Heart left ventricle (tissue), 16 donors: ENCODE measurements around the gene C12orf75. TPM values are rescaled to one million over a fixed set of nuclear protein-coding genes. Genes with fewer than 3 reads are reported as not detected.
"Not testable (repeated sequence)": the region's sequence is repeated elsewhere in the genome, so short reads cannot be mapped to it uniquely, and the experiment has no call there.

Experiments used
- ATAC-seq, 4 donors: fragments of 200-7000 bp; cut with Tn5 transposase; one replicate each; pipeline ENCODE4 v1.9.1; 2020 to 2022; ENCODE audit warnings: moderate library complexity in 4 of 4, mild to moderate bottlenecking in 3 of 4, moderate number of reproducible peaks in 1 of 4
- DNase-seq, 5 donors: peaks; one replicate each; pipeline ENCODE4 v3.0.0-alpha.2; 2020
- H3K27ac ChIP-seq, 12 donors: fragments of 200-600 bp; sonication (generic) in 4 of 12; one replicate each; pipeline versions ENCODE4 v1.5.0 to v1.8.0; 2016 to 2022; ENCODE audit warnings: mild to moderate bottlenecking in 2 of 12
- H3K27me3 ChIP-seq, 9 donors: fragments of 200-600 bp; sonication (generic) in 2 of 9; one replicate each; pipeline versions ENCODE4 v1.5.1 to v1.8.0; 2016 to 2022; ENCODE audit warnings: mild to moderate bottlenecking in 3 of 9
- H3K36me3 ChIP-seq, 9 donors: fragments of 200-600 bp; sonication (generic) in 2 of 9; one replicate each; pipeline versions ENCODE4 v1.5.0 to v1.8.0; 2018 to 2022; ENCODE audit warnings: mild to moderate bottlenecking in 2 of 9
- H3K4me1 ChIP-seq, 12 donors: fragments of 200-600 bp; sonication (generic) in 4 of 12; one replicate each; pipeline versions ENCODE4 v1.5.0 to v1.8.0; 2016 to 2022; ENCODE audit warnings: mild to moderate bottlenecking in 3 of 12
- H3K4me3 ChIP-seq, 12 donors: fragments of 200-600 bp; sonication (generic) in 4 of 12; one replicate each; pipeline versions ENCODE4 v1.5.0 to v1.8.0; 2017 to 2022; ENCODE audit warnings: mild to moderate bottlenecking in 9 of 12, moderate library complexity in 4 of 12
- H3K9me3 ChIP-seq, 12 donors: fragments of 200-600 bp; sonication (generic) in 4 of 12; one replicate each; pipeline versions ENCODE4 v1.5.0 to v1.8.0; 2016 to 2022; ENCODE audit warnings: mild to moderate bottlenecking in 1 of 12
- POLR2A ChIP-seq, 2 donors: fragments of 450-650 bp; IDR thresholded peaks; one replicate each; pipeline ENCODE4 v1.6.1; 2017; ENCODE audit warnings: antibody characterized with exemption in 2 of 2, mild to moderate bottlenecking in 2 of 2, moderate library complexity in 2 of 2
- WGBS, 4 donors: extraction: QIAGEN DNeasy Blood & Tissue Kit in 2 of 4; methylation state at CpG; one replicate each; pipeline versions ENCODE4 v1.1.5 to v1.1.7; 2013 to 2018; 5-methylcytosine and 5-hydroxymethylcytosine counted together
- intact Hi-C, 10 donors: fragments of 100-400 bp; cut with DNase I; formaldehyde crosslinking; loops; one replicate each; pipeline versions ENCODE4 v1.11.1 to v1.14.2; 2022
- polyA plus RNA-seq, 2 donors: library from polyadenylated mRNA; stranded (reverse); fragments of 200-250 nt; gene quantifications; one replicate each; pipeline ENCODE4 v1.2.3, GENCODE V29; 2013
- total RNA-seq, 9 donors: library from RNA; depleted of rRNA in 2 of 9; stranded (reverse); fragments of >200 nt in 2 of 9; fragmentation: NEBNext Ultra II Directional in 3 of 9; extraction: Animal tissue kit (Norgen Biotek cat#: 25700) in 3 of 9; gene quantifications; one replicate each; pipeline versions ENCODE4 v1.1.0 to v1.2.4, GENCODE V29; 2016 to 2023
- TF ChIP-seq, protein P1 (sequence below), 12 donors: fragments of 200-600 bp; sonication (generic) in 4 of 12; IDR thresholded peaks; one replicate each; pipeline versions ENCODE4 v1.5.0 to v1.8.0; 2018 to 2022; ENCODE audit warnings: antibody characterized with exemption in 12 of 12, mild to moderate bottlenecking in 5 of 12
- donor health status: ischemic (EF 13 %, LVEDD 7.1; RV severe dilation, severe dysfunction).
- donor health status: healthy with polysubstance abuse.
- donor health status: DM: no; HTN: yes; CAD: no.
- donor health status: DM: no; HTN: no; CAD: no.
- donor health status: ischemic (EF 25% LVEDD 6.9; RV normal size, moderate dysfunction).
- donor health status: ischemic (EF 25% LVEDD 5.7; RV mildly dilated, moderate dysfunction).
- donor health status: healthy.
- donor health status: DM: yes; HTN: yes; CAD: no.
- donor health status: ischemic (EF 35%, LVEDD 5.7; RV mildly dilated, moderate dysfunction).
- donor health status: nonischemic (EF 11% LVEDD 7.7; RV severe dilation, severe dysfunction).
- donor health status: DM: yes; HTN: yes; CAD: no.
- donor health status: PGD.
- donor health status: ischemic (EF 29% LVEDD 5.4; RV normal size, mild dysfunction).
- donor health status: nonischemic (EF 23%, LVEDD 6.1; RV moderate dilation, normal function).

Gene C12orf75
- total and polyA plus RNA-seq, 11 donors: 0.33 to 14.5 (median 1.4) TPM; not detected in 1

DNA sequence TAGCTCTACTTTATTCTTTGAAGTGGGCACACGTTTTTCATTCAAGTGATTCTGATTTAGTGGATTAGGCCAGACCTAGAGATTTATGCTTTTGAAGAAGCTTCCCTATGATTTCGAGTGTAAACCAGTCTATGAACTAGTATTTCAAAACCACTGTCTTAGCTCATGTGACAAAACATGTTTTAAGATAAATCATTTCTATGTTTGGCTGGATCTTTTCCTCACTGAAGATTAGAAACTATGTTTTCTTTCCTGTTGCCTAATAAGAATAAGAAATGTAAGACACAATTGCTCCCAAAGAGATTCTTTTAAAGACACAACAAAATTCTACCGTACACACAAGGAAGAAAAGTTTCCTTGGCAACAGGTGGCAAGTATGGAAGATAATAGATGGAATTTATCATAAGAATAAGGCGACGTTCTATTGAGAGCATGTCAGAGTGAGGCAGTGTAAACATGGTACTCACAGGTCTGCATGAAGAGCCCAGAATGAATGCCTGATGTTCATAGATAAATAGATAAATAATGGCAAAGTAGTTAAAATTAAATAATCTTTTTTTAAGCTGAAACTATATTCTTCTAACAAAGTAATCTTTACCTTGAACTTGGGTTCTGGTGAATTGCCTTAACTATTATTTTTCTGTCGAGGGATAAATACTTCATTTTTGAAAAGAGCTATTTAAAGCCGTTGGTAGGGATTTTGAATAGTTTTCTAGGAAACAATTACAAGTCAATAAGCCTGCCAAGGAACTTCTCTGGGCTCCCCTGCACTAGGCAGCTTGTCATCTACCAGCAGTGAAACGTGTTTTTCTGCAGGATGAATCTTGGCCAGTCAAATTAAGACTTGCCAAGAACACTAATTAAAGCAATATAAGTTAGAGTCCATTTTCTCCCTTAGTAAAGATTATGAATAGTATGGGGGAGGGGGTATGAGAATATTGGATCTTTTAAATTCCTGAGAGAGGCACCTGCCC lies 34.1 kb upstream of the C12orf75 start:
- no peak for ATAC-seq
- intact Hi-C loops: no loop called here
- 62 to 69% (median 64%) methylated on average over 8 of the region's 8 CpGs for WGBS, 4 donors
- DNase-seq: no peak
- peaks cover 0 to 23% (median 1%) of the 10 kb centered on the region in 12 donors for H3K9me3 ChIP-seq
- no peak overlapping the region for H3K4me3 ChIP-seq
- peaks cover 0 to 3% (median 0%) of the 10 kb centered on the region in 9 donors for H3K27me3 ChIP-seq
- H3K36me3 ChIP-seq: no peaks in the 10 kb centered on the region
- TF ChIP-seq, protein P1, sequence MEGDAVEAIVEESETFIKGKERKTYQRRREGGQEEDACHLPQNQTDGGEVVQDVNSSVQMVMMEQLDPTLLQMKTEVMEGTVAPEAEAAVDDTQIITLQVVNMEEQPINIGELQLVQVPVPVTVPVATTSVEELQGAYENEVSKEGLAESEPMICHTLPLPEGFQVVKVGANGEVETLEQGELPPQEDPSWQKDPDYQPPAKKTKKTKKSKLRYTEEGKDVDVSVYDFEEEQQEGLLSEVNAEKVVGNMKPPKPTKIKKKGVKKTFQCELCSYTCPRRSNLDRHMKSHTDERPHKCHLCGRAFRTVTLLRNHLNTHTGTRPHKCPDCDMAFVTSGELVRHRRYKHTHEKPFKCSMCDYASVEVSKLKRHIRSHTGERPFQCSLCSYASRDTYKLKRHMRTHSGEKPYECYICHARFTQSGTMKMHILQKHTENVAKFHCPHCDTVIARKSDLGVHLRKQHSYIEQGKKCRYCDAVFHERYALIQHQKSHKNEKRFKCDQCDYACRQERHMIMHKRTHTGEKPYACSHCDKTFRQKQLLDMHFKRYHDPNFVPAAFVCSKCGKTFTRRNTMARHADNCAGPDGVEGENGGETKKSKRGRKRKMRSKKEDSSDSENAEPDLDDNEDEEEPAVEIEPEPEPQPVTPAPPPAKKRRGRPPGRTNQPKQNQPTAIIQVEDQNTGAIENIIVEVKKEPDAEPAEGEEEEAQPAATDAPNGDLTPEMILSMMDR (IDR thresholded peaks at IDR 0.05): no peak
- no peak for TF ChIP-seq POLR2A (IDR thresholded peaks at IDR 0.05)
- no peaks in the 10 kb centered on the region for H3K4me1 ChIP-seq
- no peak overlapping the region for H3K27ac ChIP-seq

DNA sequence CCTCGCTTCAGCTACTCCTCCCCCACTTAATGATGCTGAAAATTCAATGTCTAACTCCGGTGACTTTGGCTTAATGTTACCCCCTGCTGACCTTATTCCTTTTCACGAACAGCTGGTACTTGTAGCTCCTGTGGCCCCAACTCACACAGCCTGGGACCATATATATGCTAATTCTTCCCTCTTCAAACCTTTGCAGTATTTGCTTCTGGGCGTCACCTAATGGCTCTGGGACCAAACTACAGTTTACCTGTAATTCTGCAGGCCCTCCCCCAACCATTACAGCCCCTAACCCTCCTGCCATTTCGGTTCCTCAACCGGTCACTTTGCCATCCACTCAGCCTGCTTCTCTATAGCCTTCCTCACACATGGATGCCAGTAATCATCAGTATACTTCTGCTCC lies 29.6 kb upstream of the C12orf75 start:
- WGBS, 4 donors: 86 to 92% (median 89%) methylated on average over 6 of the region's 6 CpGs
- no peak for DNase-seq
- H3K9me3 ChIP-seq: peaks cover 0 to 23% (median 1%) of the 10 kb centered on the region in 12 donors
- H3K36me3 ChIP-seq: no peaks in the 10 kb centered on the region
- ATAC-seq: no peak
- no peak overlapping the region for H3K27ac ChIP-seq
- H3K27me3 ChIP-seq: no peaks in the 10 kb centered on the region
- H3K4me3 ChIP-seq: no peak overlapping the region
- intact Hi-C loops: no loop called here
- no peaks in the 10 kb centered on the region for H3K4me1 ChIP-seq
- TF ChIP-seq POLR2A (IDR thresholded peaks at IDR 0.05): no peak
- TF ChIP-seq, protein P1 (IDR thresholded peaks at IDR 0.05): no peak

DNA sequence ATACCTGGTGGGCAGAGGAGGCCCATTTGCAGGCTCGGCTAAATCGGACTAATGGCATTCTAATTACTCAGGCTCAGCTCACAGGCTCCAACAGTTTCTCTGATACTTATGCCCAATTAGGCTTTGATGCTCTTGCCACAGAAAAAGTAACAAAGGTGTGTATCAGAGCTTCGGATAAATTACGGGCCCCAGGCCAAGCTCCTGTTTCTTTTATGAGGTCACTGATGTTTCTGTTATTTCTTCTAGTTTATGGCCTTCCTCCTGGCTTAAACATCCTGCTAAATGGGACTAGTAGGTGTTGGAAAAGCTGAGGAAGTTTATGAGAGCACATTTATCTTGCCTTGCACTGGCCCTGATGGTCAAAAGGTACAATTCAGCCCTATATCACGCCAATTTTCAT lies 28.8 kb upstream of the C12orf75 start:
- ATAC-seq (no peak), DNase-seq (no peak)
- intact Hi-C loops: no loop called here
- no peaks in the 10 kb centered on the region for H3K36me3 ChIP-seq
- no peak overlapping the region for H3K4me3 ChIP-seq
- H3K27me3 ChIP-seq: no peaks in the 10 kb centered on the region
- WGBS, 4 donors: 71 to 90% (median 85%) methylated on average over 5 of the region's 5 CpGs
- no peak overlapping the region for H3K27ac ChIP-seq
- peaks cover 0 to 23% (median 1%) of the 10 kb centered on the region in 12 donors for H3K9me3 ChIP-seq
- no peaks in the 10 kb centered on the region for H3K4me1 ChIP-seq
- no peak for TF ChIP-seq POLR2A (IDR thresholded peaks at IDR 0.05)
- TF ChIP-seq, protein P1 (IDR thresholded peaks at IDR 0.05): no peak

DNA sequence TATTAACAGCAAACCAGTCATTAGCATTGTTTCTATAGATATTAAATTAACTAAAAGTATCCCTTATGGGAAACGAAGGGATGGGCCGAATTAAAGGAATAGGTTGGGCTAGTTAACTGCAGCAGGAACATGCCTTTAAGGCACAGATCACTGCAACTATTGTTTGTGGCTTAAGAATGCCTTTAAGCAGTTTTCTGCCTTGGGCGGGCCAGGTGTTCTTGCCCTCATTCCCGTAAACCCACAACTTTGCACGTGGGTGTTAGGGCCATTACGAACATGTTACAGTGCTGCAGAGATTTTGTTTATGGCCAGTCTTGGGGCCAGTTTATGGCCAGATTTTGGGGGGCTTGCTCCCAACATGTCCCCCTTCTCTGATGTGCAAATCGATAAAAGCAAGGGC lies 27.5 kb upstream of the C12orf75 start:
- H3K4me1 ChIP-seq, intact Hi-C loops, H3K36me3 ChIP-seq, H3K4me3 ChIP-seq, H3K27ac ChIP-seq, H3K27me3 ChIP-seq, DNase-seq, ATAC-seq: not testable (repeated sequence)
- WGBS, 4 donors: 91 to 98% (median 95%) methylated on average over 7 of the region's 7 CpGs
- H3K9me3 ChIP-seq: peaks cover 0 to 23% (median 1%) of the 10 kb centered on the region in 12 donors

DNA sequence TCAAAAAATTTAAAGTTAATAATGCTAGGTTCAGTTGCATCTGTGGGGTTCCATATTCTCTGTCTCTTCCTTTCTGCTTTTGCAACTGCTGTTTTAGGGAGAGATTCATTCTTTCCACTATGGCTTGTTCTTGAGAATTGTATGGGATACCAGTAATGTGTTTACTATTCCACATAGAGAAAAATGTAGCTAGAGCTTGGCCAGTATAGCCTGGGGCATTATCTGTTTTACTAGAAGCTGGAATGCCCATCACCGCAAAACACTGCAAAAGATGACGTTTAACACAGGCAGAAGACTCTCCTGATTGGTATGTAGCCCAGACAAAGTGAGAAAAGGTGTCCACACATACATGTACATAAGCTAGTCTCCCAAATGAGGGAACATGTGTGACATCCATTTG lies 25.9 kb upstream of the C12orf75 start:
- intact Hi-C loops, ATAC-seq, H3K27ac ChIP-seq, H3K4me1 ChIP-seq, H3K27me3 ChIP-seq, H3K4me3 ChIP-seq, H3K36me3 ChIP-seq, DNase-seq: not testable (repeated sequence)
- WGBS, 4 donors: 79 to 93% (median 87%) methylated on average over 2 of the region's 2 CpGs
- peaks cover 0 to 13% (median 0%) of the 10 kb centered on the region in 12 donors for H3K9me3 ChIP-seq

DNA sequence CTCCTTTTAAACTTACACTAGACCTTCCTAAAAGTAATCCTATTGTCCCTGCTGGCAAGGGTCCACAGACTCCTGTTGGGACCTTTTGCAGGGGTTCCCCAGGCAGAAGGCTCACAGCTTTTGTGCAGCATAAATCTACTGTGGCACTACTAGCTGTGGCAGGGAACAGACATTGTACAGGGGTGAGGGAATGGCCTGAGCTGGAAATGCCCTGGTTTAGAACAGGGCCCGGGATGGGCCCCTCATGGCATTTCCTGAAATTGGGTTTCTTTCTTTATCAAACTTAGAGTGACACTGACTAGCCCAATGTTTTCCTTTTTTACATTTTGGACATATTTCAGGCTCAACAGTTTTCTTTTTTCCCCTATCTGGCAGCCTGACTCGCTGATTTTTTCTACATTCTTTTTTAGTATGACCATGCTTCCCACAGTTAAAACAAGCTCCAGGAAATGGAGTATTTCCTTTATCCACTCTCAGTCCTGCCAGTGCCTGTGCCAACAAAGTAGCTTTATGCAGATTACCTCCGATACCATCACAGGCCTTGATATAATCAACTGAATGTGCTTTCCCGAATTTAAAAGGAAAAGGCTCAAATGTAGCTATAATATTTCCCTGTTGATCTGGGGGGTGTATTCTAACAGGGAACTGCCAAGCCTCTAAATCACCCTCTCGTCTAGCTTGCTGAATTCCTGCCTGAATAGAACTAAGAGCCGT lies 22.7 kb upstream of the C12orf75 start:
- not testable (repeated sequence) for H3K27ac ChIP-seq
- WGBS, 4 donors: 40 to 56% (median 50%) methylated on average over 6 of the region's 6 CpGs

DNA sequence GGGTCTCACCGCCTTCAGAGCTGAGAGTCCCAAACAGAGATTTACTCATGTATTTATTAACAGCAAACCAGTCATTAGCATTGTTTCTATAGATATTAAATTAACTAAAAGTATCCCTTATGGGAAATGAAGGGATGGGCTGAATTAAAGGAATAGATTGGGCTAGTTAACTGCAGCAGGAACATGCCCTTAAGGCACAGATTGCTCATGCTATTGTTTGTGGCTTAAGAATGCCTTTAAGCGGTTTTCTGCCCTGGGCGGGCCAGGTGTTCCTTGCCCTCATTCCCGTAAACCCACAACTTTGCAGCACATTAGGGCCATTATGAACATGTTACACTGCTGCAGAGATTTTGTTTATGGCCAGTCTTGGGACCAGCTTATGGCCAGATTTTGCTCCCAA lies 21.7 kb upstream of the C12orf75 start:
- H3K4me3 ChIP-seq, H3K36me3 ChIP-seq, H3K9me3 ChIP-seq, DNase-seq, ATAC-seq, H3K27ac ChIP-seq, H3K4me1 ChIP-seq, H3K27me3 ChIP-seq, intact Hi-C loops: not testable (repeated sequence)
- WGBS, 4 donors: 89 to 100% (median 99%) methylated on average over 4 of the region's 4 CpGs

More for the DNA sequence above, 22.7 kb upstream of the C12orf75 start:
- H3K4me3 ChIP-seq, ATAC-seq, H3K36me3 ChIP-seq, H3K27me3 ChIP-seq, DNase-seq, H3K9me3 ChIP-seq, intact Hi-C loops, H3K4me1 ChIP-seq: not testable (repeated sequence)
